Stomach (tissue), 4 donors: ENCODE measurements around the gene MRPS6.

Experiments
- CTCF ChIP-seq, 7 experiments: fragments of 450-650 bp in 4 of 7; fragments of 200-600 bp in 3 of 7; sonication (generic) in 3 of 7; IDR thresholded peaks; one replicate each; pipeline ENCODE4 v1.5.1; 2016 to 2019; ENCODE audit warnings: antibody characterized with exemption in 7 of 7, control low read depth in 2 of 7, mild to moderate bottlenecking in 1 of 7
- EP300 ChIP-seq: sonication (generic); formaldehyde crosslinking; IDR thresholded peaks from one replicate; pipeline ENCODE4 v1.6.1; 2017; ENCODE audit warnings: antibody characterized with exemption
- POLR2A ChIP-seq, 4 donors: fragments of 450-650 bp; IDR thresholded peaks; one replicate each; pipeline ENCODE4 v1.6.1; 2016; ENCODE audit warnings: antibody characterized with exemption in 4 of 4, control low read depth in 2 of 4, mild to moderate bottlenecking in 1 of 4, moderate library complexity in 1 of 4
- POLR2AphosphoS5 ChIP-seq, 3 donors: sonication (generic); formaldehyde crosslinking; IDR thresholded peaks; one replicate each; pipeline ENCODE4 v1.6.1; 2016; ENCODE audit warnings: antibody characterized with exemption in 3 of 3

- TF ChIP-seq CTCF (IDR thresholded peaks at IDR 0.05) (no peak), EP300 (no peak), POLR2A (IDR thresholded peaks at IDR 0.05) (no peak), POLR2AphosphoS5 (IDR thresholded peaks at IDR 0.05) (no peak)
Observed at GRCh38 chr21:34191876-34192275, 118.5 kb downstream of the MRPS6 start.
